GM23338 (cell line): ENCODE results near the gene PTPN20. TPM values are rescaled to one million over a fixed set of nuclear protein-coding genes. Genes with fewer than 3 reads are reported as not detected.

Source experiments
- ATAC-seq: fragments of 200-7000 bp; cut with Tn5 transposase; 3 replicates; pipeline ENCODE4 v1.9.1; 2020
- DNase-seq: peaks from one replicate; pipeline ENCODE4 v3.0.0-alpha.2; 2015; ENCODE audit warnings: low spot score
- H2AFZ ChIP-seq: fragments of 200-600 bp; sonication (generic); 2 replicates; pipeline ENCODE4 v1.8.0; 2016; ENCODE audit warnings: antibody characterized with exemption, mild to moderate bottlenecking, moderate library complexity
- H3F3A ChIP-seq: fragments of 200-600 bp; sonication (generic); replicated peaks from 2 replicates; pipeline ENCODE4 v1.8.0; 2017; ENCODE audit warnings: antibody characterized with exemption, mixed run types, low read depth
- H3K27ac ChIP-seq: fragments of 200-600 bp; sonication (generic); 2 replicates; pipeline ENCODE4 v1.6.1; 2016; ENCODE audit warnings: low read depth
- H3K27me3 ChIP-seq: fragments of 200-600 bp; sonication (generic); 2 replicates; pipeline ENCODE4 v1.8.0; 2016; ENCODE audit warnings: mild to moderate bottlenecking, mixed run types, moderate library complexity; ENCODE audit not compliant: insufficient read depth
- H3K36me3 ChIP-seq: fragments of 200-600 bp; sonication (generic); 2 replicates; pipeline ENCODE4 v1.8.0; 2016; ENCODE audit warnings: mild to moderate bottlenecking; ENCODE audit not compliant: insufficient read depth
- H3K4me1 ChIP-seq: fragments of 200-600 bp; sonication (generic); 2 replicates; pipeline ENCODE4 v1.8.0; 2016; ENCODE audit warnings: mild to moderate bottlenecking, moderate library complexity; ENCODE audit not compliant: insufficient read depth
- H3K4me2 ChIP-seq: fragments of 200-600 bp; sonication (generic); 2 replicates; pipeline ENCODE4 v1.7.1; 2017; ENCODE audit warnings: mixed run types
- H3K4me3 ChIP-seq: fragments of 200-600 bp; sonication (generic); 2 replicates; pipeline ENCODE4 v1.6.1; 2016; ENCODE audit warnings: mixed run types
- H3K79me2 ChIP-seq: fragments of 200-600 bp; sonication (generic); replicated peaks from 2 replicates; pipeline ENCODE4 v1.8.0; 2017; ENCODE audit warnings: mild to moderate bottlenecking; ENCODE audit not compliant: insufficient read depth
- H3K9me2 ChIP-seq: fragments of 200-600 bp; sonication (generic); 2 replicates; pipeline ENCODE4 v1.8.0; 2017; ENCODE audit not compliant: insufficient read depth
- H4K20me1 ChIP-seq: fragments of 200-600 bp; sonication (generic); replicated peaks from 2 replicates; pipeline ENCODE4 v1.8.0; 2017; ENCODE audit warnings: mild to moderate bottlenecking; ENCODE audit not compliant: insufficient read depth
- H3K27ac Mint-ChIP-seq: 2 replicates; pipeline ENCODE4 v1.8.0; 2020; ENCODE audit warnings: inconsistent platforms, mild to moderate bottlenecking, moderate library complexity, mixed read lengths
- H3K27me3 Mint-ChIP-seq: 3 replicates; pipeline ENCODE4 v1.8.0; 2022; ENCODE audit warnings: low read depth, mild to moderate bottlenecking, moderate library complexity, mixed read lengths, inconsistent platforms; ENCODE audit not compliant: insufficient read depth, poor library complexity
- H3K36me3 Mint-ChIP-seq: 3 replicates; pipeline ENCODE4 v1.8.0; 2021; ENCODE audit warnings: low read depth, mild to moderate bottlenecking, inconsistent platforms, moderate library complexity, mixed read lengths
- H3K4me1 Mint-ChIP-seq: 3 replicates; pipeline ENCODE4 v1.8.0; 2020; ENCODE audit warnings: mild to moderate bottlenecking, inconsistent platforms, mixed read lengths
- H3K4me3 Mint-ChIP-seq: 3 replicates; pipeline ENCODE4 v1.8.0; 2021; ENCODE audit warnings: moderate library complexity, mild to moderate bottlenecking, inconsistent platforms, mixed read lengths
- H3K9me3 Mint-ChIP-seq: 3 replicates; pipeline ENCODE4 v1.8.0; 2020; ENCODE audit warnings: moderate library complexity, mild to moderate bottlenecking, inconsistent platforms, mixed read lengths
- CTCF ChIP-seq, 2 experiments: fragments of 200-600 bp in 1 of 2; sonication (generic) in 1 of 2; conservative IDR thresholded peaks; 2 replicates each; pipeline versions ENCODE4 v1.5.1 to v1.6.1; 2016 to 2017; ENCODE audit warnings: antibody characterized with exemption in 2 of 2, low read depth in 2 of 2, mild to moderate bottlenecking in 2 of 2, moderate library complexity in 1 of 2
- ETS1 ChIP-seq: IDR thresholded peaks from 2 replicates; pipeline ENCODE4 v1.6.1; 2016; ENCODE audit warnings: antibody characterized with exemption
- EZH2 ChIP-seq: fragments of 200-600 bp; sonication (generic); IDR thresholded peaks from one replicate; pipeline ENCODE4 v1.8.0; 2017; ENCODE audit warnings: antibody characterized with exemption, mild to moderate bottlenecking, low read depth; ENCODE audit not compliant: unreplicated experiment
- JUNB ChIP-seq: IDR thresholded peaks from one replicate; pipeline ENCODE4 v1.6.1; 2016; ENCODE audit warnings: antibody characterized with exemption; ENCODE audit not compliant: unreplicated experiment
- NANOG ChIP-seq: IDR thresholded peaks from 2 replicates; pipeline ENCODE4 v1.6.1; 2016; ENCODE audit warnings: antibody characterized with exemption, borderline replicate concordance
- POLR2AphosphoS5 ChIP-seq: IDR thresholded peaks from 2 replicates; pipeline ENCODE4 v1.6.1; 2016; ENCODE audit warnings: antibody characterized with exemption, low read depth
- REST ChIP-seq: IDR thresholded peaks from one replicate; pipeline ENCODE4 v1.6.1; 2018; ENCODE audit warnings: antibody characterized with exemption; ENCODE audit not compliant: unreplicated experiment
- STAT1 ChIP-seq: IDR thresholded peaks from one replicate; pipeline ENCODE4 v1.6.1; 2016; ENCODE audit warnings: antibody characterized with exemption; ENCODE audit not compliant: unreplicated experiment
- ZNF331 ChIP-seq: fragments of 250-450 bp; sonication (Bioruptor Pico); IDR thresholded peaks from 2 replicates; pipeline ENCODE4 v1.5.0; 2020; ENCODE audit warnings: low read depth, mild to moderate bottlenecking, moderate library complexity
- polyA plus RNA-seq: library from polyadenylated mRNA; unstranded; fragments of >200 nt; fragmentation: Nextera tagmentation; extraction: Ambion mirVana; gene quantifications from 2 replicates; pipeline ENCODE4 v1.2.1, GENCODE V29; 2016
- total RNA-seq: library from RNA; depleted of rRNA; stranded (reverse); fragments of >200 nt; shearing (Covaris generic); gene quantifications from 2 replicates; pipeline ENCODE4 v1.2.3, GENCODE V29; 2014

Gene PTPN20
- total and polyA plus RNA-seq, 2 experiments from 2014 or later, result 0.13 TPM; not detected in 1

GRCh38 chr10:47012214-47012613 lies 101.0 kb downstream of the PTPN20 start:
- Mint-ChIP-seq H3K36me3 (no peaks in the 10 kb centered on the region), H3K4me3 (no peak overlapping the region), H3K4me1 (no peaks in the 10 kb centered on the region), H3K27ac (no peak overlapping the region), H3K9me3 (no peaks in the 10 kb centered on the region), H3K27me3 (peaks cover 2% of the 10 kb centered on the region)
- Histone ChIP-seq H2AFZ (no peak overlapping the region), H3K4me2 (no peak overlapping the region), H3K4me1 (no peaks in the 10 kb centered on the region), H3K27me3 (no peaks in the 10 kb centered on the region), H3K36me3 (no peaks in the 10 kb centered on the region), H3K9me2 (no peaks in the 10 kb centered on the region), H3F3A (no peaks in the 10 kb centered on the region), H4K20me1 (no peaks in the 10 kb centered on the region), H3K4me3 (no peak overlapping the region), H3K27ac (no peak overlapping the region), H3K79me2 (no peaks in the 10 kb centered on the region)
- DNase-seq (no peak), ATAC-seq (no peak)
- no peak for TF ChIP-seq JUNB
- no peak for TF ChIP-seq POLR2AphosphoS5
- no peak for TF ChIP-seq EZH2
- TF ChIP-seq STAT1, result no peak
- no peak for TF ChIP-seq ETS1
- TF ChIP-seq REST, result no peak
- TF ChIP-seq ZNF331, result no peak
- TF ChIP-seq NANOG, result no peak
- TF ChIP-seq CTCF (conservative IDR thresholded peaks at IDR 0.05; ENCODE audit: low read depth in 2 of 2), result no peak

- ATAC-seq (peak; percentile 90), DNase-seq (peak; percentile 57)
- Histone ChIP-seq H3K27me3 (no peaks in the 10 kb centered on the region), H3K79me2 (no peaks in the 10 kb centered on the region), H3K4me1 (no peaks in the 10 kb centered on the region), H2AFZ (peak overlapping the region; percentile 59; the same call in 1 of the 2 replicates), H3F3A (no peaks in the 10 kb centered on the region), H3K27ac (no peak overlapping the region), H3K4me3 (no peak overlapping the region), H3K36me3 (no peaks in the 10 kb centered on the region), H3K4me2 (no peak overlapping the region), H4K20me1 (no peaks in the 10 kb centered on the region), H3K9me2 (no peaks in the 10 kb centered on the region)
- Mint-ChIP-seq H3K4me1 (no peaks in the 10 kb centered on the region), H3K27me3 (peaks cover 2% of the 10 kb centered on the region), H3K27ac (no peak overlapping the region), H3K4me3 (no peak overlapping the region), H3K9me3 (no peaks in the 10 kb centered on the region), H3K36me3 (no peaks in the 10 kb centered on the region)
- TF ChIP-seq CTCF (conservative IDR thresholded peaks at IDR 0.05; ENCODE audit: low read depth in 2 of 2), result peak; percentile 28 to 59
- no peak for TF ChIP-seq JUNB
These were observed 102.4 kb downstream of the PTPN20 start for GRCh38 chr10:47013507-47014154.
